ENCODE data around the gene SNF8. TPM values are rescaled to one million over a fixed set of nuclear protein-coding genes. Genes with fewer than 3 reads are reported as not detected.
"Not testable (repeated sequence)": the region's sequence is repeated elsewhere in the genome, so short reads cannot be mapped to it uniquely, and the experiment has no call there.

The SNF8 gene
- polyA plus RNA-seq, 2 donors: 63.9 to 99.4 TPM

DNA sequence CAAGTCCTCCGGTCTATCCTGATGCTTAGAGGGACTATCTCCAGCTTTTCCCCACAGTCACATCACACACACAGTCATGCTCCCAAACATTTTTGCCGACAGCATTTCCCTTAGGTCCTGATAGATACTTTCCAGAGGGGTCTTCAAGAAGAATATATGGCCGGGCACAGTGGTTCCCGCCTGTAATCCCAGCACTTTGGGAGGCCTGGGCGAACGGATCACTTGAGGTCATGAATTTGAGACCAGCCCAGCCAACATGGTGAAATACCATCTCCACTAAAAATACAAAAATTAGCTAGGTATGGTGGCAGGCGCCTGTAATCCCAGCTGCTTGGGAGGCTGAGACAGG is 28.1 kb upstream of the SNF8 start:
- H3K36me3 ChIP-seq (ENCODE audit: control insufficient read depth in 2 of 2, insufficient read depth in 2 of 2, low read length in 1 of 2): no peaks in the 10 kb centered on the region
- no peaks in the 10 kb centered on the region for H3K27me3 ChIP-seq (ENCODE audit: control insufficient read depth in 1 of 2, insufficient read depth in 2 of 2, low read length in 2 of 2)
- H3K4me1 ChIP-seq (ENCODE audit: control insufficient read depth in 2 of 2, insufficient read depth in 2 of 2, low read length in 1 of 2): no peaks in the 10 kb centered on the region
- WGBS, 2 donors: 71 to 75% methylated on average over 7 of the region's 7 CpGs
- no peak overlapping the region for H3K27ac ChIP-seq (ENCODE audit: low read depth in 2 of 2, low read length in 1 of 2)
- H3K4me3 ChIP-seq (ENCODE audit: low read depth in 1 of 2, low read length in 2 of 2): no peak overlapping the region
- no peaks in the 10 kb centered on the region for H3K9me3 ChIP-seq (ENCODE audit: control insufficient read depth in 2 of 2, insufficient read depth in 1 of 2, low read depth in 1 of 2, low read length in 1 of 2)

DNA sequence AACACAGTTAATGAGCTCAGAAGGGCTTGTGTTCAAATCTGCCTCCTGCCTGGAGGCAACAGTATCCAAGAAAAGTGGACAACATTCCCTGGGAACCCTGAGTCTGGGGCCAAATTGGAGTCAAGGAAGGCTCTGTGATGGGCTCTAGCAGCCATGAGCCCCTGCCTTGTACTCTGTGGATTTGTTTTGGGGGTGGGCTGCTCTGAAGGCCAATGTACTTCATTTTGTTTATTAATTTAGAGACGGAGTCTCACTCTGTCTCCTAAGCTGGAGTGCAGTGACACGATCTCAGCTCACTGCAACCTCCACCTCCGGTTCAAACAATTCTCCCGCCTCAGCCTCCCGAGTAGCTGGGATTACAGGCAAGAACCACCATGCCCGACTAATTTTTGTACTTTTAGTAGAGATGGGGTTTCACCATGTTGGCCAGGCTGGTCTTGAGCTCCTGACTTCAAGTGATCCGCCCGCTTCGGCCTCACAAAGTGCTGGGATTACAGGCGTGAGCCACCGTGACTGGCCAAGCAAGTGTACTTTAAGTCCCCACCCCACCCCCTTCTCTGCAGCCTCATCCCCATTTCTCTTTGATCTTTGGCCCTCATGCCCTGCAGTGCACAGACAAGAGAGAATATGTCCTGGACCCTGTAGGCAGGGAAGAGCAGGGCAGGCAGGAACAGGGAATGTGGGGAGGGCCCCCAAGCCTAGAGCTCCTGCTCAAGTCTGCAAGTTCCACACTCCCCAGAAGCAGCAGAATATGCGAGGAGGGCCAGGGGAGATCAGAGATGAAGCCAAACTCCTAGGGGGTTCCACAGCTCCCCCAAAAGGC is 26.4 kb upstream of the SNF8 start:
- H3K27ac ChIP-seq (ENCODE audit: low read depth in 2 of 2, low read length in 1 of 2): no peak overlapping the region
- H3K36me3 ChIP-seq (ENCODE audit: control insufficient read depth in 2 of 2, insufficient read depth in 2 of 2, low read length in 1 of 2): no peaks in the 10 kb centered on the region
- no peak overlapping the region for H3K4me3 ChIP-seq (ENCODE audit: low read depth in 1 of 2, low read length in 2 of 2)
- no peaks in the 10 kb centered on the region for H3K4me1 ChIP-seq (ENCODE audit: control insufficient read depth in 2 of 2, insufficient read depth in 2 of 2, low read length in 1 of 2)
- no peaks in the 10 kb centered on the region for H3K9me3 ChIP-seq (ENCODE audit: control insufficient read depth in 2 of 2, insufficient read depth in 1 of 2, low read depth in 1 of 2, low read length in 1 of 2)
- 72 to 75% methylated on average over 12 of the region's 12 CpGs for WGBS, 2 donors
- no peaks in the 10 kb centered on the region for H3K27me3 ChIP-seq (ENCODE audit: control insufficient read depth in 1 of 2, insufficient read depth in 2 of 2, low read length in 2 of 2)

DNA sequence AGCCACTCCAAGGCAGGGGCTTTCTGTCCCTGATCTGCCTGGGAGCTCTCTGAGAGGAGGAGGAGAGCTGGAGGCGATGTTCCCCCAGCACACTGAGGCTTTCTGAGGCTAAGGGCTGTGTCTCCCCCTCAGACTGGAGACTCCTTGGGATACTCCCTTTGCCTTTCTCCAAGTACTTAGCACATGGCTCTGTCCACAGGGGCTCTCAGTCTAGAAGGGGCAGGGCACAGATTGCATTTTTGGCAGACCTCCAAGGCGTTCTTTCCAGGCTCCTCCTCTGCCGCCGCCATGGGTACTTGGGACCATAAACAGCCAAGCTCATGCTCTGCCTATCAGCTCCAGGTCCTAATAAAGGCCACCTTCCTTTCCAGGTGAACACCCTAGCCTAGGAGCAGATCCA is 25.6 kb upstream of the SNF8 start:
- H3K27me3 ChIP-seq (ENCODE audit: control insufficient read depth in 1 of 2, insufficient read depth in 2 of 2, low read length in 2 of 2): no peaks in the 10 kb centered on the region
- H3K9me3 ChIP-seq (ENCODE audit: control insufficient read depth in 2 of 2, insufficient read depth in 1 of 2, low read depth in 1 of 2, low read length in 1 of 2): no peaks in the 10 kb centered on the region
- no peaks in the 10 kb centered on the region for H3K4me1 ChIP-seq (ENCODE audit: control insufficient read depth in 2 of 2, insufficient read depth in 2 of 2, low read length in 1 of 2)
- WGBS, 2 donors: 38 to 43% methylated on average over 4 of the region's 4 CpGs
- no peak overlapping the region for H3K4me3 ChIP-seq (ENCODE audit: low read depth in 1 of 2, low read length in 2 of 2)
- no peaks in the 10 kb centered on the region for H3K36me3 ChIP-seq (ENCODE audit: control insufficient read depth in 2 of 2, insufficient read depth in 2 of 2, low read length in 1 of 2)
- no peak overlapping the region for H3K27ac ChIP-seq (ENCODE audit: low read depth in 2 of 2, low read length in 1 of 2)

DNA sequence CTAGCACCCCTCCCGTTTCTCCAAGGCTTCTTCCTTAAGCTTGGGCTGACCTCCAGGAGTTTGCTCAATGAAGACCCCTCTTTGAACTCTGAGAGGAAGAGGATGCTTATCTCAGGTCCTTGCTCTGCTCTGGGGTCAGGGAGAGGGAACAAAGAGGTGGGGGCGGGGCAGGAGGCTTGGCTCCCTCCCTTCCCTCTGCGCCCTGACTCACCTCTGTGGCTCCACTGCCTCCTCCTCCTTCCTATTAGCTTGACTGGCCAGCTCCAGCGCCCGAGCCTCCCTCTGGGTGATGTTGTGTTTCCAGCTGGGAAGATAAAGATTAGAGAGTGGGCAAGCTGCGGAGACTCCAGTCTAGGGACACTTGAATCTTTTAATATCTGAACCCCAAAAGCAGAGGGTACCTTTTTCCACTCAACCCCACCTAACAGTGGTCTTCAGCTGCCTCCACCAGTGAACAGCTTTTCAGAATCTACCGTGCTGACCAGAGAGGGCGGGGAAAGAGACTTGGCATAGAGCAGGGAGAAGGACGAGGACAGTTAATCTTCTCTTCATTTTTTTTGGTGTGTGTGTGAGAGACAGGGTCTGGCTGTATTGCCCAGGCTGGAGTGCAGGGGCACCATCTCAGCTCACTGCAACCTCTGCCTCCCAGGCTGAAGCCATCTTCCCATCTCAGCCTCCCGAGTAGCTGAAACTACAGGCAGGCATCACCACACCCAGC is 17.0 kb upstream of the SNF8 start:
- 27 to 29% methylated on average over 10 of the region's 10 CpGs for WGBS, 2 donors
- H3K4me3 ChIP-seq (ENCODE audit: low read depth in 1 of 2, low read length in 2 of 2): no peak overlapping the region
- H3K36me3 ChIP-seq (ENCODE audit: control insufficient read depth in 2 of 2, insufficient read depth in 2 of 2, low read length in 1 of 2): no peaks in the 10 kb centered on the region
- H3K27me3 ChIP-seq (ENCODE audit: control insufficient read depth in 1 of 2, insufficient read depth in 2 of 2, low read length in 2 of 2): peaks cover 5% of the 10 kb centered on the region in 2 donors
- no peaks in the 10 kb centered on the region for H3K4me1 ChIP-seq (ENCODE audit: control insufficient read depth in 2 of 2, insufficient read depth in 2 of 2, low read length in 1 of 2)
- H3K9me3 ChIP-seq (ENCODE audit: control insufficient read depth in 2 of 2, insufficient read depth in 1 of 2, low read depth in 1 of 2, low read length in 1 of 2): no peaks in the 10 kb centered on the region
- no peak overlapping the region for H3K27ac ChIP-seq (ENCODE audit: low read depth in 2 of 2, low read length in 1 of 2)

DNA sequence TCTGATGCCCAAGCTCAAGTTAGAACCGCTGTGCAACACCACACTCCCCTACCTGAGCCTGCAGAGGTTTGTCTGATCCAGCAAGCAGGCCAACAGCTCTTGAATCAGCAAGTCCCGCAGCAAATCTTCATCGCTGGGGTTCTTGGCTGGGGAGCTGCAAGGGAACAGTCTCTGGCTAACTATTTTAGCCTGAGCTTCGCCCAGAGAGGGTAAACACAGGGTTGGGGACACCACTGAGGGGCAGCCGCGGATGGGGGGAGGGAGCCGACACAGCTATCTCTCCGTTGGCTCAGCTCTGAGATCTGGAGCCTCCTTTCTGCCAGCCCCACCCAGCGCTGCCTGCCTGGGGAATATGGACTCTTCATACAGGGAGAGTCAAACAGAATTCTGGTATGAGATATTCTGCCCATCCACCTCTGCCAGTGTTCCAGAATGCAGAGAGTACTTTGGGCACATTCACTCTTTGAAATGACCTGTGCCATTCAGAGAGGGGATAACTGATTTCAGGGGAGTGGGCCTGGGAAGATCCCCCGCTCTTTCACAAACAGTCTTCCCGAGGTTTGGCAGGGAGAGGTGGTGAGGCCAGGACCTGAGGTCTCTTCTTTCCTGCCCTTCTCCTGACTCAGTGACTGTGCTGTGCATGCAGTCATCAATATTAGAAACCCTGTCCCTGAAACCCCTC is 16.3 kb upstream of the SNF8 start:
- Histone ChIP-seq H3K9me3 (ENCODE audit: control insufficient read depth in 2 of 2, insufficient read depth in 1 of 2, low read depth in 1 of 2, low read length in 1 of 2) (no peaks in the 10 kb centered on the region), H3K36me3 (ENCODE audit: control insufficient read depth in 2 of 2, insufficient read depth in 2 of 2, low read length in 1 of 2) (no peaks in the 10 kb centered on the region), H3K4me1 (ENCODE audit: control insufficient read depth in 2 of 2, insufficient read depth in 2 of 2, low read length in 1 of 2) (no peaks in the 10 kb centered on the region), H3K4me3 (ENCODE audit: low read depth in 1 of 2, low read length in 2 of 2) (no peak overlapping the region), H3K27me3 (ENCODE audit: control insufficient read depth in 1 of 2, insufficient read depth in 2 of 2, low read length in 2 of 2) (peaks cover 5% of the 10 kb centered on the region in 2 donors), H3K27ac (ENCODE audit: low read depth in 2 of 2, low read length in 1 of 2) (no peak overlapping the region)
- 22 to 23% methylated on average over 11 of the region's 11 CpGs for WGBS, 2 donors

DNA sequence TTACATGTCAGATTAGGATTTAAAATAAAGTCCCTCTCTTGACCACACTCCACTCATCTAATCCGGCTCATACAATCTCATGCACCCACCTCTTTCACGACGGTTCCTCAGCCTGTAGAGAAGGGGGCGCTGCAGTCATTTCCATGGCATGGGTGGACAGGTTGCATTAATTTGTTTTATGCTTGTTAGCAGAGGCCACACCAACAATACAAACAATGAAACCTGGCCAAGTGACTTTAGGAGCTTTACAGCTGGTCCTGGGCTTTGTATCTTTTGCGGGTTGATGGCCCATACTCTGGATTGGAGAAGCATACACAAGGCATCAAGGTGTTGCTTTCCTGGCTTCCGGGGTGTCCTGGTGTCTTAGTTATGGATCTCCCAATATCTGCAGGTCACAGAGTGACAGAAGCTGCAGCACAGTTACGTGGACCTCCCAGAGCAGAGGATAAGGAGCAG is 9.7 kb upstream of the SNF8 start:
- 33 to 34% methylated on average over 7 of the region's 7 CpGs for WGBS, 2 donors
- no peaks in the 10 kb centered on the region for H3K27me3 ChIP-seq (ENCODE audit: control insufficient read depth in 1 of 2, insufficient read depth in 2 of 2, low read length in 2 of 2)
- H3K36me3 ChIP-seq (ENCODE audit: control insufficient read depth in 2 of 2, insufficient read depth in 2 of 2, low read length in 1 of 2): no peaks in the 10 kb centered on the region
- no peaks in the 10 kb centered on the region for H3K4me1 ChIP-seq (ENCODE audit: control insufficient read depth in 2 of 2, insufficient read depth in 2 of 2, low read length in 1 of 2)
- no peak overlapping the region for H3K27ac ChIP-seq (ENCODE audit: low read depth in 2 of 2, low read length in 1 of 2)
- no peak overlapping the region for H3K4me3 ChIP-seq (ENCODE audit: low read depth in 1 of 2, low read length in 2 of 2)
- H3K9me3 ChIP-seq (ENCODE audit: control insufficient read depth in 2 of 2, insufficient read depth in 1 of 2, low read depth in 1 of 2, low read length in 1 of 2): no peaks in the 10 kb centered on the region

DNA sequence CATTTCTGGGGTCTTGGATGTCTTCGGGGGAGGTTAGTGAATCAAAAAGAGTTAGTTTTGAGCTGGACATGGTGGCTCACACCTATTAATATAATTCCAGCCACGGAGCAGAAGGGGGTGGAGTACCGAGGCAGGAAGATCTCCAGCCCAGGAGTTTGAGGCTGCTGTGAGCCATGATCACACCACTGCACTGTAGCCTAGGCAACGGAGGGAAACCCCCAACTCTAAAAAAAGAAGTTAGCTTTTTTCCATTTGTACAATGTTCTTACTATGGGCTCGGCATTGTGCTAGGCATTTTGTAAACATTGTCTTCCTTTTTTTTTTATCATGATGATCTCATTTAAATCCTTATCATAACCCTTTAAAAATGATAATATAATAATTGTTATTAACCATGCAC is 8.3 kb upstream of the SNF8 start:
- no peaks in the 10 kb centered on the region for H3K4me1 ChIP-seq (ENCODE audit: control insufficient read depth in 2 of 2, insufficient read depth in 2 of 2, low read length in 1 of 2)
- H3K9me3 ChIP-seq (ENCODE audit: control insufficient read depth in 2 of 2, insufficient read depth in 1 of 2, low read depth in 1 of 2, low read length in 1 of 2): no peaks in the 10 kb centered on the region
- H3K27me3 ChIP-seq (ENCODE audit: control insufficient read depth in 1 of 2, insufficient read depth in 2 of 2, low read length in 2 of 2): no peaks in the 10 kb centered on the region
- H3K36me3 ChIP-seq (ENCODE audit: control insufficient read depth in 2 of 2, insufficient read depth in 2 of 2, low read length in 1 of 2): no peaks in the 10 kb centered on the region
- WGBS, 2 donors: 14 to 17% methylated on average over 5 of the region's 5 CpGs
- H3K27ac ChIP-seq (ENCODE audit: low read depth in 2 of 2, low read length in 1 of 2): no peak overlapping the region
- no peak overlapping the region for H3K4me3 ChIP-seq (ENCODE audit: low read depth in 1 of 2, low read length in 2 of 2)

DNA sequence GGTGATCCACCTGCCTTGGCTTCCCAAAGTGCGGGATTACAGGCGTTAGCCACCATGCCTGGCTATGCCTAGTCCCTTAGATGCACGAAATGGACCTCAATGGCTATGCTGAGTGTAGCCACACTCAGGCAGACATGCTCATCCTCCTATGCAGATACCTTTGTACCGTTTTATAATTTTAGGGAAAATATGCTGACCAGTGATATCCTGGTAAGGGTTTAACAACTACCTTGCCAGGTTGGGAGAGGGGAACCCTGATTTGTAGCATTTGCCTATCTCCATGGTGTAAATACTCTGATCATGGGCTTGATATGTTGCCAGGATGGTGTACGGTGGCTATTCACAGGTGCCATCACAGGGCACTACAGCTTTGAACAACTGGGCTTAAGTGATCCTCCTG is 6.9 kb upstream of the SNF8 start:
- no peak overlapping the region for H3K27ac ChIP-seq (ENCODE audit: low read depth in 2 of 2, low read length in 1 of 2)
- H3K9me3 ChIP-seq (ENCODE audit: control insufficient read depth in 2 of 2, insufficient read depth in 1 of 2, low read depth in 1 of 2, low read length in 1 of 2): no peaks in the 10 kb centered on the region
- no peaks in the 10 kb centered on the region for H3K36me3 ChIP-seq (ENCODE audit: control insufficient read depth in 2 of 2, insufficient read depth in 2 of 2, low read length in 1 of 2)
- H3K4me3 ChIP-seq (ENCODE audit: low read depth in 1 of 2, low read length in 2 of 2): no peak overlapping the region
- no peaks in the 10 kb centered on the region for H3K4me1 ChIP-seq (ENCODE audit: control insufficient read depth in 2 of 2, insufficient read depth in 2 of 2, low read length in 1 of 2)
- WGBS, 2 donors: 73 to 79% methylated on average over 5 of the region's 5 CpGs
- H3K27me3 ChIP-seq (ENCODE audit: control insufficient read depth in 1 of 2, insufficient read depth in 2 of 2, low read length in 2 of 2): no peaks in the 10 kb centered on the region

DNA sequence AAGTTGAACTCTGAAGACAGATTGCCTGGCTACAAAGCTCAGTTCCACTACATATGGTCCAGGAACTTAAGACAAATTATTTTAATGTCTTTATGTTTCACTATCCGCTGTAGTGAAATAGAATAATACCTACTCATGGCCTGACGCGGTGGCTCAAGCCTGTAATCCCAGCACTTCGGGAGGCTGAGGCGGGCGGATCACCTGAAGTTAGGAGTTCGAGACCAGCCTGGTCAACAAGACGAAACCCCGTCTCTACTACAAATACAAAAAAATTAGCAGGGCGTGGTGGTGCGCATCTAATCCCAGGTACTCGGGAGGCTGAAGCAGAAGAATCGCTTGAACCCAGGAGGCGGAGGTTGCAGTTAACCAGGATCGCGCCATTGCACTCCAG is 614 bp upstream of the SNF8 start:
- not testable (repeated sequence) for H3K9me3 ChIP-seq (ENCODE audit: control insufficient read depth in 2 of 2, insufficient read depth in 1 of 2, low read depth in 1 of 2, low read length in 1 of 2); H3K36me3 ChIP-seq (ENCODE audit: control insufficient read depth in 2 of 2, insufficient read depth in 2 of 2, low read length in 1 of 2); H3K4me1 ChIP-seq (ENCODE audit: control insufficient read depth in 2 of 2, insufficient read depth in 2 of 2, low read length in 1 of 2); H3K27me3 ChIP-seq (ENCODE audit: control insufficient read depth in 1 of 2, insufficient read depth in 2 of 2, low read length in 2 of 2)
- Histone ChIP-seq H3K4me3 (ENCODE audit: low read depth in 1 of 2, low read length in 2 of 2) (peak overlapping the region in 1 of 2 donors; percentile 78), H3K27ac (ENCODE audit: low read depth in 2 of 2, low read length in 1 of 2) (peak overlapping the region in 1 of 2 donors; percentile 89)
- WGBS, 2 donors: 92 to 97% methylated on average over 16 of the region's 16 CpGs
